Activated CD8-positive, alpha-beta memory T cell treated with anti-CD3 and anti-CD28 coated beads, Interleukin-2, amount 50 U/mL, for 24 hours (primary cell): ENCODE data around the gene BMI1.

Experiments
- DNase-seq: peaks from one replicate; pipeline ENCODE4 v3.0.0-alpha.2; 2020; ENCODE audit errors: extremely low read depth

BMI1 gene

GRCh38 chr10:22367471-22367870 is 46.6 kb downstream of the BMI1 start:
- DNase-seq, result no peak

GRCh38 chr10:22368402-22368801 is 47.5 kb downstream of the BMI1 start:
- no peak for DNase-seq

- DNase-seq, result no peak
These were observed 48.1 kb downstream of the BMI1 start for GRCh38 chr10:22368981-22369380.

- no peak for DNase-seq
These were observed 48.7 kb downstream of the BMI1 start for GRCh38 chr10:22369434-22370072.

GRCh38 chr10:22370320-22370719 is 49.4 kb downstream of the BMI1 start:
- DNase-seq, result no peak

- no peak for DNase-seq
These were observed 51.4 kb downstream of the BMI1 start for GRCh38 chr10:22372298-22372697.

GRCh38 chr10:22372917-22373316 is 52.0 kb downstream of the BMI1 start:
- no peak for DNase-seq

- no peak for DNase-seq
These were observed 53.7 kb downstream of the BMI1 start for GRCh38 chr10:22374489-22375126.

- DNase-seq, result no peak
These were observed 58.2 kb downstream of the BMI1 start for GRCh38 chr10:22379059-22379458.
